HG03175 (cell line): Measurements from ENCODE around the gene SLC35F1.

Source experiments
- ATAC-seq: cut with Tn5 transposase; IDR thresholded peaks from one replicate; pipeline ENCODE4 v1.9.1; 2021; ENCODE audit warnings: mild to moderate bottlenecking, moderate library complexity; ENCODE audit not compliant: unreplicated experiment

The SLC35F1 gene

GRCh38 chr6:118103381-118104146 lies 196.5 kb downstream of the SLC35F1 start:
- ATAC-seq: no peak

GRCh38 chr6:118122161-118122725 lies 215.2 kb downstream of the SLC35F1 start:
- no peak for ATAC-seq

- no peak for ATAC-seq
Observed at GRCh38 chr6:118122801-118123200, 215.7 kb downstream of the SLC35F1 start.

GRCh38 chr6:118123503-118124037 lies 216.5 kb downstream of the SLC35F1 start:
- no peak for ATAC-seq

- ATAC-seq: no peak
Observed at GRCh38 chr6:118124851-118125250, 217.8 kb downstream of the SLC35F1 start.

- ATAC-seq: no peak
Observed at GRCh38 chr6:118128755-118129154, 221.7 kb downstream of the SLC35F1 start.

GRCh38 chr6:118134206-118134605 lies 227.1 kb downstream of the SLC35F1 start:
- ATAC-seq: no peak

GRCh38 chr6:118134736-118135135 lies 227.7 kb downstream of the SLC35F1 start:
- no peak for ATAC-seq

- ATAC-seq: no peak
Observed at GRCh38 chr6:118135371-118135770, 228.3 kb downstream of the SLC35F1 start.

GRCh38 chr6:118141211-118141610 lies 234.1 kb downstream of the SLC35F1 start:
- no peak for ATAC-seq

GRCh38 chr6:118146584-118146983 lies 239.5 kb downstream of the SLC35F1 start:
- no peak for ATAC-seq

- no peak for ATAC-seq
Observed at GRCh38 chr6:118147511-118147910, 240.4 kb downstream of the SLC35F1 start.

- no peak for ATAC-seq
Observed at GRCh38 chr6:118148561-118148960, 241.5 kb downstream of the SLC35F1 start.

GRCh38 chr6:118152524-118152923 lies 245.5 kb downstream of the SLC35F1 start:
- ATAC-seq: no peak

- no peak for ATAC-seq
Observed at GRCh38 chr6:118161343-118161742, 254.3 kb downstream of the SLC35F1 start.

GRCh38 chr6:118163542-118163941 lies 256.5 kb downstream of the SLC35F1 start:
- ATAC-seq: no peak

GRCh38 chr6:118165500-118165899 lies 258.4 kb downstream of the SLC35F1 start:
- no peak for ATAC-seq

GRCh38 chr6:118168421-118168820 lies 261.4 kb downstream of the SLC35F1 start:
- ATAC-seq: no peak

GRCh38 chr6:118171852-118172251 lies 264.8 kb downstream of the SLC35F1 start:
- ATAC-seq: no peak

GRCh38 chr6:118174071-118174470 lies 267.0 kb downstream of the SLC35F1 start:
- no peak for ATAC-seq

- no peak for ATAC-seq
Observed at GRCh38 chr6:118177720-118178119, 270.7 kb downstream of the SLC35F1 start.

GRCh38 chr6:118179048-118179447 lies 272.0 kb downstream of the SLC35F1 start:
- ATAC-seq: no peak
